ENCODE results near the gene TRNAU1AP.
"Not testable (repeated sequence)": the region's sequence is repeated elsewhere in the genome, so short reads cannot be mapped to it uniquely, and the experiment has no call there.

The TRNAU1AP gene

DNA sequence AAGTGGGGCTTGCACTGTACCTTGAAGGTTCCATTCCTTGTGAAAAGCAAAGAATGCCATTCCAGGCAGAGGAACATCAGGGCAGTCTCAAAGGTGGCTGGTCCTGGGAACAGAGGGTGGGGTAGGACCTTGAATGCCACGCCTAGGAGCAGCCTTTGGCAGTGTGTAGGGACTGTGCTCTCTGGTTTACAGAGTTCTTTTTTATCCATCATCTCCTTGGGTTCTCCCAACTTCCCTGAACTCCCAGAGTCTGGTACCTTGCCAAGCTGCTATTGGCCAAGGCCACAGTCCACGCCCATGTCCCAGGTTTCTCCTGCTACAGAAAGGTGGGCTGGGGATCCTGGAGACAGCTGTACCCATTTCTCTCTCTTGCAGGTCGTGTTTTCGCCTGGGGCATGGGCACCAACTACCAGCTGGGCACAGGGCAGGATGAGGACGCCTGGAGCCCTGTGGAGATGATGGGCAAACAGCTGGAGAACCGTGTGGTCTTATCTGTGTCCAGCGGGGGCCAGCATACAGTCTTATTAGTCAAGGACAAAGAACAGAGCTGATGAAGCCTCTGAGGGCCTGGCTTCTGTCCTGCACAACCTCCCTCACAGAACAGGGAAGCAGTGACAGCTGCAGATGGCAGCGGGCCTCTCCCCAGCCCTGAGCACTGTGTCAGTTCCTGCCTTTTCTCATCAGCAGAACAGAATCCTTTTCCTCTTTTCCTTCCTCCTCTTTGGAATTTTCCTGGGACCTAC lies 15.3 kb upstream of the TRNAU1AP start:
- no peak for TF ChIP-seq L3MBTL2 (conservative IDR thresholded peaks at IDR 0.05)
- TF ChIP-seq TARDBP (IDR thresholded peaks at IDR 0.05) = no peak
- TF ChIP-seq CTBP1 (IDR thresholded peaks at IDR 0.05; ENCODE audit: borderline replicate concordance) = no peak
- no peak for TF ChIP-seq SP1 (IDR thresholded peaks at IDR 0.05)
- no peak for TF ChIP-seq FOXM1 (IDR thresholded peaks at IDR 0.05; ENCODE audit: borderline replicate concordance)
- no peak for TF ChIP-seq BHLHE40 (IDR thresholded peaks at IDR 0.05; ENCODE audit: borderline replicate concordance)
- TF ChIP-seq FOXK2 (IDR thresholded peaks at IDR 0.05) = no peak
- TF ChIP-seq HDGF (IDR thresholded peaks at IDR 0.05; ENCODE audit: borderline replicate concordance) = no peak
- TF ChIP-seq PKNOX1 (IDR thresholded peaks at IDR 0.05) = no peak
- TF ChIP-seq ELF4 (IDR thresholded peaks at IDR 0.05) = no peak
- ChIA-PET CTCF (interaction anchor here (0.5 kb wide), 1 partner anchor 65 kb away, joined by 6 read pairs; no protein-coding TSS in a partner anchor), POLR2A (interaction anchor here (1.8 kb wide), 1 partner anchor 44 kb away, joined by 8 read pairs; no protein-coding TSS in a partner anchor)
- DNase-seq (ENCODE audit: extremely low spot score) = no peak

DNA sequence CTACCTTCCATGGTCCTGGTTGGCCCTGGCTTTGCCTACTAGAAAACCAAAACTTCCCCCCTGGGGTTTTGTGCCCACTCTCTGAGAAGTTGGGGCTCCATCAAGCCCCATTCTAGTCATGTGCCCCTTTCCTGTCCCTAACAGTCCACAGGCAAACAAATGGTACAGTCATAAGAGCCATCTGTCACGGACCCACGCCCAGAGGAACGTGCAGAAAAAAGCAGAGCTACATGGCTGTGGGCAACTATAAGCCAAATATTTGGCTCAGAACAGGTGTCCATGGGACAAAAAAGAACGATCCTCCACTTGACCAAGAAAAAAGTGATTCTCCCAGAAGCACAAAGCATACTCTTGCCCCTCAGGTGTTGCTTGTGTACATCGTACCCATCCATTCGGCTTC lies 14.6 kb upstream of the TRNAU1AP start:
- TF ChIP-seq TARDBP (IDR thresholded peaks at IDR 0.05) = no peak
- TF ChIP-seq FOXM1 (IDR thresholded peaks at IDR 0.05; ENCODE audit: borderline replicate concordance) = no peak
- TF ChIP-seq BHLHE40 (IDR thresholded peaks at IDR 0.05; ENCODE audit: borderline replicate concordance) = no peak
- no peak for TF ChIP-seq FOXK2 (IDR thresholded peaks at IDR 0.05)
- no peak for TF ChIP-seq CTBP1 (IDR thresholded peaks at IDR 0.05; ENCODE audit: borderline replicate concordance)
- TF ChIP-seq PKNOX1 (IDR thresholded peaks at IDR 0.05) = no peak
- TF ChIP-seq SUZ12 (IDR thresholded peaks at IDR 0.05) = no peak
- TF ChIP-seq ZNF384 (IDR thresholded peaks at IDR 0.05) = no peak
- TF ChIP-seq ELF4 (IDR thresholded peaks at IDR 0.05) = no peak
- TF ChIP-seq FOXA1 (IDR thresholded peaks at IDR 0.05) = no peak
- TF ChIP-seq LEF1 (IDR thresholded peaks at IDR 0.05; ENCODE audit: borderline replicate concordance) = no peak
- TF ChIP-seq ARNT (IDR thresholded peaks at IDR 0.05) = no peak
- TF ChIP-seq NFRKB (IDR thresholded peaks at IDR 0.05) = no peak
- TF ChIP-seq SP1 (IDR thresholded peaks at IDR 0.05) = no peak
- no peak for DNase-seq (ENCODE audit: extremely low spot score)
- POLR2A ChIA-PET = interaction anchor here (1.8 kb wide), 1 partner anchor 43 kb away, joined by 8 read pairs; no protein-coding TSS in a partner anchor
- CTCF ChIA-PET = no interaction called here

DNA sequence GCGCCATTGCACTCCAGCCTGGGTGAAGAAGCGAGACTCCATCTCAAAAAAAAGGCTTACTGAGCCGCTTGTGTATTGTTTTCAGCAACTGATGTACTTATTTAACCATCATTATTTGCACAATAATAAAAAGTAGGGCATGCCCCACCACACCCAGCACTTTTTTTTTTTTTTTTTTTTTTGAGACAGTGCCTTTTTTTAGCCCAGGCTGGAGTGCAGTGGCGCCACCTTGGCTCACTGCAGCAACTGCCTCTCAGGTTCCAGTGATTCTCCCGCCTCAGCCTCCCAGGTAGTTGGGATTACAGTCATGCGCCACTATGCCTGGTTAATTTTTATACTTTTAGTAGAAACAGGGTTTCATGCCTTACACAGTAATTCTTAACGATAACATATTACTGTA lies 12.2 kb upstream of the TRNAU1AP start:
- TF ChIP-seq TARDBP (IDR thresholded peaks at IDR 0.05) = no peak
- no peak for TF ChIP-seq HDGF (IDR thresholded peaks at IDR 0.05; ENCODE audit: borderline replicate concordance)
- no peak for TF ChIP-seq L3MBTL2 (conservative IDR thresholded peaks at IDR 0.05)
- TF ChIP-seq ZNF384 (IDR thresholded peaks at IDR 0.05) = peak; percentile 95
- no peak for TF ChIP-seq BHLHE40 (IDR thresholded peaks at IDR 0.05; ENCODE audit: borderline replicate concordance)
- TF ChIP-seq PKNOX1 (IDR thresholded peaks at IDR 0.05) = no peak
- TF ChIP-seq NFRKB (IDR thresholded peaks at IDR 0.05) = no peak
- POLR2A ChIA-PET = interaction anchor here (1.2 kb wide), 1 partner anchor 102 kb away, joined by 3 read pairs; the partner anchor contains the start of gene TAF12
- CTCF ChIA-PET = interaction anchor here (0.6 to 1.0 kb wide), 2 partner anchors 11 to 49 kb away, joined by 3 read pairs; no protein-coding TSS in a partner anchor

GRCh38 chr1:28541414-28542015 lies 11.4 kb upstream of the TRNAU1AP start:
- DNase-seq (ENCODE audit: extremely low spot score) = not testable (repeated sequence)
- POLR2A ChIA-PET = interaction anchor here (1.2 kb wide), 1 partner anchor 40 kb away, joined by 4 read pairs; no protein-coding TSS in a partner anchor
- CTCF ChIA-PET = interaction anchor here (0.6 to 1.5 kb wide), 3 partner anchors 10 to 49 kb away, joined by 3 to 4 read pairs (median 3); no protein-coding TSS in a partner anchor

More for the DNA sequence above, 12.2 kb upstream of the TRNAU1AP start:
- no peak for DNase-seq (ENCODE audit: extremely low spot score)

DNA sequence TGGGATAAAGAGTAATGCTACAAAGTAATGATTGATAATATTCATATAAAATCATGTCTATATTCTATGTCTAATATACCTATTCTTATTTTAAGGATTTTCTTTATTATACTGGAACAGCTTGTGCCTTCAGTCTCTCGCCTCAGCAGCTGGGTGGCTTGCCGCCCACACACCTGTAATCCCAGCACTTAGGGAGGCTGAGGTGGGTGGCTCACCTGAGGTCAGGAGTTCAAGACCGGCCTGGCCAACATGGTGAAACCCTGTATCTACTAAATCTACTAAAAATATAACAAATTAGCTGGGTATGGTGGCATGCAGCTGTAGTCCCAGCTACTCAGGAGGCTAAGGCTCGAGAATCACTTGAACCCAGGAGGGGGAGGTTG lies 7.6 kb upstream of the TRNAU1AP start:
- POLR2A ChIA-PET = interaction anchor here (1.5 kb wide), 1 partner anchor 36 kb away, joined by 6 read pairs; no protein-coding TSS in a partner anchor
- TF ChIP-seq NFRKB (IDR thresholded peaks at IDR 0.05) (no peak), FOXK2 (IDR thresholded peaks at IDR 0.05) (no peak), SUZ12 (IDR thresholded peaks at IDR 0.05) (no peak), PKNOX1 (IDR thresholded peaks at IDR 0.05) (no peak), SP1 (IDR thresholded peaks at IDR 0.05) (no peak), ZNF384 (IDR thresholded peaks at IDR 0.05) (no peak), TARDBP (IDR thresholded peaks at IDR 0.05) (no peak), L3MBTL2 (conservative IDR thresholded peaks at IDR 0.05) (no peak), HDGF (IDR thresholded peaks at IDR 0.05; ENCODE audit: borderline replicate concordance) (no peak), BHLHE40 (IDR thresholded peaks at IDR 0.05; ENCODE audit: borderline replicate concordance) (no peak), LEF1 (IDR thresholded peaks at IDR 0.05; ENCODE audit: borderline replicate concordance) (no peak), CTBP1 (IDR thresholded peaks at IDR 0.05; ENCODE audit: borderline replicate concordance) (no peak), ELF4 (IDR thresholded peaks at IDR 0.05) (no peak), ARNT (IDR thresholded peaks at IDR 0.05) (no peak), FOXA1 (IDR thresholded peaks at IDR 0.05) (no peak), FOXM1 (IDR thresholded peaks at IDR 0.05; ENCODE audit: borderline replicate concordance) (no peak)
- CTCF ChIA-PET = no interaction called here
- DNase-seq (ENCODE audit: extremely low spot score) = no peak
